ENCODE results near the gene ANTXR1.

DNA sequence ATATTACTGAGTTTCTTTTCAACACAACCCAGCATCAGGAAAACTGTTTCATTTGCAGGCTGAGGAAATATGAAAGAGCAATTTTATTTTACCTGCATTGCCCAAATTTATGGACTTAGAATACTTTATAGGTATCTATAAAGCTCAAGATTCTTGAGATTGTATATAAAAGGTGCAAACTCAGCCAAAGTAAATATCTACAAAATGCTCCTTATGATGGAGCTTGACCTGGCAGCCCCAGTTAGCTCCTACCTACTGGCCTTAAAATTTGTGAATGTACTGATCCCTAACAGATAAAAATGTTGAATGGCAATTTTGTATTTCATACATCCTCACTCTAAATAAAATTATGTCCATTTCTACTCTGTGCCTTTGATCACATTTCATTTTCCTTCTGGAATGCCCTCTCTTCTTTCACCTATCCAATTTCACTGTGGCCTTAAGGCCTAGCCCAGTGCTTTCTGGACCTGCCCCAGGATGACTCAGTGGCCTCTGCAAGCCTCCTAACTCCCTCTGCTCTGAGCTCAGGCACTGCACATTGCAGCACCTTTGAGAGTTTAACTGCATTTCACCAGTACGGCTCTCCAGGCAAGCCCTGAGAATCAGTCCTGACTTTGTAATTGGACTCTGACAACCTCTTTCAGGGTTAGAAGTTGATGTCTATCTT, 125.9 kb downstream of the ANTXR1 start:
- TF ChIP-seq, protein P1, sequence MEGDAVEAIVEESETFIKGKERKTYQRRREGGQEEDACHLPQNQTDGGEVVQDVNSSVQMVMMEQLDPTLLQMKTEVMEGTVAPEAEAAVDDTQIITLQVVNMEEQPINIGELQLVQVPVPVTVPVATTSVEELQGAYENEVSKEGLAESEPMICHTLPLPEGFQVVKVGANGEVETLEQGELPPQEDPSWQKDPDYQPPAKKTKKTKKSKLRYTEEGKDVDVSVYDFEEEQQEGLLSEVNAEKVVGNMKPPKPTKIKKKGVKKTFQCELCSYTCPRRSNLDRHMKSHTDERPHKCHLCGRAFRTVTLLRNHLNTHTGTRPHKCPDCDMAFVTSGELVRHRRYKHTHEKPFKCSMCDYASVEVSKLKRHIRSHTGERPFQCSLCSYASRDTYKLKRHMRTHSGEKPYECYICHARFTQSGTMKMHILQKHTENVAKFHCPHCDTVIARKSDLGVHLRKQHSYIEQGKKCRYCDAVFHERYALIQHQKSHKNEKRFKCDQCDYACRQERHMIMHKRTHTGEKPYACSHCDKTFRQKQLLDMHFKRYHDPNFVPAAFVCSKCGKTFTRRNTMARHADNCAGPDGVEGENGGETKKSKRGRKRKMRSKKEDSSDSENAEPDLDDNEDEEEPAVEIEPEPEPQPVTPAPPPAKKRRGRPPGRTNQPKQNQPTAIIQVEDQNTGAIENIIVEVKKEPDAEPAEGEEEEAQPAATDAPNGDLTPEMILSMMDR (IDR thresholded peaks at IDR 0.05), result no peak
- no peak for TF ChIP-seq POLR2A (IDR thresholded peaks at IDR 0.05)
